HG03095 (cell line): Measurements from ENCODE around the gene HAO1.
"Not testable (repeated sequence)": the region's sequence is repeated elsewhere in the genome, so short reads cannot be mapped to it uniquely, and the experiment has no call there.

Source experiments
- ATAC-seq: cut with Tn5 transposase; IDR thresholded peaks from one replicate; pipeline ENCODE4 v1.9.1; 2021; ENCODE audit warnings: moderate library complexity; ENCODE audit not compliant: unreplicated experiment

HAO1 gene

GRCh38 chr20:7858734-7859250 is 81.5 kb downstream of the HAO1 start:
- no peak for ATAC-seq

GRCh38 chr20:7856756-7857155 is 83.5 kb downstream of the HAO1 start:
- ATAC-seq = no peak

- ATAC-seq = no peak
Measured at GRCh38 chr20:7855545-7855944, 84.7 kb downstream of the HAO1 start.

- ATAC-seq = no peak
Measured at GRCh38 chr20:7853493-7853892, 86.8 kb downstream of the HAO1 start.

- ATAC-seq = no peak
Measured at GRCh38 chr20:7850775-7851490, 89.3 kb downstream of the HAO1 start.

- ATAC-seq = no peak
Measured at GRCh38 chr20:7849675-7850074, 90.6 kb downstream of the HAO1 start.

- ATAC-seq = no peak
Measured at GRCh38 chr20:7848351-7848750, 91.9 kb downstream of the HAO1 start.

- no peak for ATAC-seq
Measured at GRCh38 chr20:7843613-7844012, 96.6 kb downstream of the HAO1 start.

GRCh38 chr20:7841971-7842310 is 98.3 kb downstream of the HAO1 start:
- no peak for ATAC-seq

- no peak for ATAC-seq
Measured at GRCh38 chr20:7841291-7841970, 98.8 kb downstream of the HAO1 start.

- no peak for ATAC-seq
Measured at GRCh38 chr20:7836076-7836475, 104.2 kb downstream of the HAO1 start.

GRCh38 chr20:7834441-7834840 is 105.8 kb downstream of the HAO1 start:
- ATAC-seq = not testable (repeated sequence)
